K562 (cell line): ENCODE measurements around the gene ROR2. TPM values are rescaled to one million over a fixed set of nuclear protein-coding genes. Genes with fewer than 3 reads are reported as not detected.

Experiments
- ATAC-seq: fragments of 200-7000 bp; cut with Tn5 transposase; 3 replicates; pipeline ENCODE4 v1.9.1; 2020; ENCODE audit warnings: moderate library complexity
- BruUV-seq: library from RNA; stranded (reverse); fragments of 400-500 nt; replicated peaks from 2 replicates; lab custom pipeline; 2021; lab: Mats Ljungman, UMichigan
- CTCF ChIA-PET: fragments of 300-600 bp; formaldehyde crosslinking; extraction: SDS; loops from one replicate; lab custom pipeline; 2021; ENCODE audit warnings: low intra/inter-chr PET ratio; lab: Yijun Ruan, JAX
- POLR2A ChIA-PET: fragments of 300-600, 350-650 bp; sonication (Branson Sonifier 250); formaldehyde crosslinking; extraction: SDS; loops from one replicate; lab custom pipeline; 2021; ENCODE audit warnings: antibody characterized with exemption, inconsistent platforms; lab: Yijun Ruan, JAX
- DNase-seq, 4 experiments: peaks; one replicate each; pipeline versions ENCODE4 v3.0.0 to v3.0.0-alpha.2; 2011 to 2018; ENCODE audit warnings: low spot score in 3 of 4, mixed read lengths in 3 of 4; ENCODE audit errors: extremely low read depth in 1 of 4
- FAIRE-seq: peaks from 2 replicates; lab custom pipeline; 2011; peaks lifted over from hg19 to GRCh38; lab: Jason Lieb, UNC
- H2AFZ ChIP-seq: 2 replicates; pipeline ENCODE4 v1.6.0; 2011; ENCODE audit warnings: low read depth, low read length, control low read depth, inconsistent platforms
- H3K27ac ChIP-seq: fragments of 200-600 bp; 3 replicates; pipeline ENCODE4 v1.8.0; 2011; ENCODE audit warnings: low read depth, mild to moderate bottlenecking, control low read depth, inconsistent platforms, low read length, moderate library complexity, mixed read lengths; ENCODE audit errors: extremely low read depth
- H3K27me3 ChIP-seq, 2 experiments: fragments of 300-600 bp in 1 of 2; 2 replicates in 1 of 2; 3 replicates in 1 of 2; pipeline versions ENCODE4 v1.6.0 to v1.8.0; 2011; ENCODE audit warnings: inconsistent platforms in 2 of 2, low read length in 2 of 2, mild to moderate bottlenecking in 1 of 2, mixed read lengths in 1 of 2, moderate library complexity in 1 of 2; ENCODE audit not compliant: control insufficient read depth in 2 of 2, insufficient read depth in 2 of 2
- H3K36me3 ChIP-seq: fragments of 300-600 bp; 3 replicates; pipeline ENCODE4 v1.8.0; 2011; ENCODE audit warnings: mild to moderate bottlenecking, low read length, inconsistent platforms; ENCODE audit not compliant: control insufficient read depth, insufficient read depth
- H3K4me1 ChIP-seq, 2 experiments: fragments of 200-600 bp in 1 of 2; replicated peaks in 1 of 2; 2 replicates in 1 of 2; 3 replicates in 1 of 2; pipeline versions ENCODE4 v1.5.1 to v1.8.0; 2011; ENCODE audit warnings: inconsistent platforms in 2 of 2, low read length in 2 of 2, mild to moderate bottlenecking in 1 of 2, mixed read lengths in 1 of 2, moderate library complexity in 1 of 2; ENCODE audit not compliant: control insufficient read depth in 2 of 2, insufficient read depth in 2 of 2
- H3K4me2 ChIP-seq: 2 replicates; pipeline ENCODE4 v1.6.1; 2011; ENCODE audit warnings: low read length, control low read depth, inconsistent platforms, mixed read lengths; ENCODE audit not compliant: insufficient read depth
- H3K4me3 ChIP-seq: fragments of 200-600 bp; sonication (generic), shearing (Covaris generic); 2 replicates; pipeline ENCODE4 v1.5.1; 2016; ENCODE audit warnings: control low read depth, inconsistent platforms
- H3K79me2 ChIP-seq: fragments of 200-600 bp; 3 replicates; pipeline ENCODE4 v1.8.0; 2011; ENCODE audit warnings: low read length, inconsistent platforms; ENCODE audit not compliant: control insufficient read depth, insufficient read depth
- H3K9ac ChIP-seq, 2 experiments: 2 replicates each; pipeline versions ENCODE4 v1.6.0 to v1.6.1; 2011; ENCODE audit warnings: low read depth in 2 of 2, low read length in 2 of 2, control low read depth in 1 of 2, inconsistent platforms in 1 of 2, mild to moderate bottlenecking in 1 of 2, mixed read lengths in 1 of 2; ENCODE audit not compliant: insufficient read depth in 1 of 2
- H3K9me1 ChIP-seq: one replicate; pipeline ENCODE4 v1.6.0; 2011; ENCODE audit warnings: inconsistent platforms, mild to moderate bottlenecking, low read length, moderate library complexity; ENCODE audit not compliant: control insufficient read depth, insufficient read depth
- H3K9me3 ChIP-seq: replicated peaks from 2 replicates; pipeline ENCODE4 v1.5.1; 2011; ENCODE audit warnings: low read depth, low read length, inconsistent platforms; ENCODE audit not compliant: control insufficient read depth, insufficient read depth
- H4K20me1 ChIP-seq: replicated peaks from 2 replicates; pipeline ENCODE4 v1.6.1; 2011; ENCODE audit warnings: low read length, inconsistent platforms, mixed read lengths; ENCODE audit not compliant: control insufficient read depth, insufficient read depth
- NFIC ChIP-seq: fragments of 450-650 bp; IDR thresholded peaks from 2 replicates; pipeline ENCODE4 v1.6.1; 2017; ENCODE audit warnings: mild to moderate bottlenecking, inconsistent platforms
- RNF219 ChIP-seq: fragments of 250-450 bp; sonication (Bioruptor Pico); IDR thresholded peaks from 2 replicates; pipeline ENCODE4 v1.5.0; 2022; ENCODE audit warnings: mild to moderate bottlenecking
- SNIP1 ChIP-seq: fragments of 450-650 bp; IDR thresholded peaks from 2 replicates; pipeline ENCODE4 v1.7.1; 2017; ENCODE audit warnings: low read depth, mild to moderate bottlenecking
- WGBS: fragments of 100-300 bp; shearing (Covaris generic); methylation state at CpG from one replicate; pipeline ENCODE4 v1.1.6; 2016; ENCODE audit warnings: low coverage, mixed read lengths; ENCODE audit not compliant: insufficient coverage; ENCODE audit errors: missing lambda C conversion rate; 5-methylcytosine and 5-hydroxymethylcytosine counted together
- in situ Hi-C: fragments of 300-500 bp; cut with MboI; formaldehyde crosslinking; loops from 4 replicates; pipeline ENCODE4 v1.15.0; 2018; ENCODE audit warnings: inconsistent platforms, mixed read lengths
- intact Hi-C: fragments of 100-400 bp; cut with micrococcal nuclease; formaldehyde crosslinking; loops from 2 replicates; pipeline ENCODE4 v1.14.2; 2022
- polyA plus RNA-seq, 8 experiments: library from polyadenylated mRNA; depleted of rRNA in 4 of 8; stranded (reverse) in 5 of 8; unstranded in 3 of 8; fragments of >200 nt; fragmentation: Nextera tagmentation in 2 of 8; fragmentation: Illumina TruSeq in 1 of 8; extraction: Ambion mirVana in 2 of 8; extraction: Trizol in 1 of 8; gene quantifications; 2 replicates each; pipeline versions ENCODE4 v1.2.1 to v1.2.3, GENCODE V29; 2011 to 2014; ENCODE audit warnings: inconsistent platforms in 1 of 8, missing spikeins in 1 of 8
- total RNA-seq, 7 experiments: library from RNA; depleted of rRNA in 6 of 7; stranded (reverse); fragments of >200 nt in 6 of 7; fragmentation: Illumina TruSeq in 2 of 7; extraction: Trizol in 2 of 7; gene quantifications; 2 replicates each; pipeline versions ENCODE4 v1.2.1 to v1.2.3, GENCODE V29; 2011 to 2021; ENCODE audit warnings: low replicate concordance in 1 of 7

ROR2 gene
- total and polyA plus RNA-seq, 9 of the 15 experiments (the other 6 are each of a cell fraction or from before 2014, with no cell fraction given) = 5.6 to 33.8 (median 15.3) TPM

- intact Hi-C loops = loop anchor here (5.0 to 10.0 kb wide), 3 partner anchors 243 to 760 kb away; no protein-coding TSS in a partner anchor
- Histone ChIP-seq H3K27ac (no peak overlapping the region), H3K36me3 (no peaks in the 10 kb centered on the region), H2AFZ (no peak overlapping the region), H3K9me3 (no peaks in the 10 kb centered on the region), H3K9ac (no peak overlapping the region), H3K27me3 (peaks cover 0 to 6% of the 10 kb centered on the region in 2 experiments; a peak in 1 of 5 replicates), H3K9me1 (no peaks in the 10 kb centered on the region), H3K4me2 (no peak overlapping the region), H3K4me3 (no peak overlapping the region), H3K4me1 (peaks cover 0 to 6% of the 10 kb centered on the region in 2 experiments; a peak in 2 of 5 replicates), H3K79me2 (no peaks in the 10 kb centered on the region), H4K20me1 (no peaks in the 10 kb centered on the region)
- 3% methylated on average over 3 of the region's 3 CpGs for WGBS
- DNase-seq = no peak
- in situ Hi-C loops = no loop called here
- ATAC-seq = no peak
- ChIA-PET CTCF (no interaction called here), POLR2A (no interaction called here)
- TF ChIP-seq RNF219 = no peak
- TF ChIP-seq SNIP1 = no peak
- TF ChIP-seq NFIC = no peak
- FAIRE-seq = no peak
- no TSS peak for BruUV-seq
Observed at GRCh38 chr9:91677331-91677730, 272.7 kb downstream of the ROR2 start.
